B cell (primary cell): ENCODE data around the gene ZNF143. TPM values are rescaled to one million over a fixed set of nuclear protein-coding genes. Genes with fewer than 3 reads are reported as not detected.

Experiments used
- ATAC-seq: fragments of 200-7000 bp; cut with Tn5 transposase; one replicate; pipeline ENCODE4 v1.10.0; 2021; ENCODE audit warnings: low read depth, mild to moderate bottlenecking, moderate number of reproducible peaks, moderate library complexity
- CTCF ChIA-PET: fragments of 350-600 bp; sonication (Branson Sonifier 250); formaldehyde crosslinking; loops from one replicate; lab custom pipeline; 2021; ENCODE audit warnings: antibody characterized with exemption, inconsistent platforms; lab: Charles Lee
- POLR2A ChIA-PET: fragments of 350-600 bp; sonication (Branson Sonifier 250); formaldehyde crosslinking; loops from one replicate; lab custom pipeline; 2021; ENCODE audit warnings: antibody characterized with exemption; lab: Charles Lee
- DNase-seq: peaks from one replicate; pipeline ENCODE4 v3.0.0; 2013
- H2AFZ ChIP-seq: 2 replicates; pipeline ENCODE4 v1.6.1; 2012; ENCODE audit warnings: mild to moderate bottlenecking, low read depth, low read length; ENCODE audit not compliant: insufficient read depth, poor library complexity, severe bottlenecking
- H3K27ac ChIP-seq, 2 donors: 1 replicate in 1 of 2; 2 replicates in 1 of 2; pipeline ENCODE4 v1.5.1; 2012 to 2013; ENCODE audit warnings: low read length in 2 of 2, mild to moderate bottlenecking in 2 of 2, moderate library complexity in 1 of 2
- H3K27me3 ChIP-seq, 4 experiments: fragments of 200-600 bp in 1 of 4; sonication (generic) in 1 of 4; replicated peaks in 1 of 4; 1 replicate in 2 of 4; 2 replicates in 2 of 4; pipeline versions ENCODE4 v1.6.1 to v1.7.0; 2013 to 2016; ENCODE audit warnings: low read length in 3 of 4, mild to moderate bottlenecking in 2 of 4, mixed read lengths in 1 of 4, moderate library complexity in 1 of 4; ENCODE audit not compliant: insufficient read depth in 4 of 4, control insufficient read depth in 3 of 4; ENCODE audit errors: control extremely low read depth in 1 of 4
- H3K36me3 ChIP-seq, 2 experiments: replicated peaks in 1 of 2; 1 replicate in 1 of 2; 2 replicates in 1 of 2; pipeline versions ENCODE4 v1.6.1 to v1.7.1; 2013; ENCODE audit warnings: low read length in 1 of 2; ENCODE audit not compliant: insufficient read depth in 2 of 2, control insufficient read depth in 1 of 2; ENCODE audit errors: control extremely low read depth in 1 of 2, extremely low read depth in 1 of 2
- H3K4me1 ChIP-seq, 2 donors: fragments of 200-600 bp in 1 of 2; sonication (generic) in 1 of 2; 1 replicate in 1 of 2; 2 replicates in 1 of 2; pipeline versions ENCODE4 v1.5.1 to v1.6.1; 2013 to 2017; ENCODE audit warnings: low read length in 2 of 2; ENCODE audit not compliant: control insufficient read depth in 2 of 2, insufficient read depth in 2 of 2
- H3K4me2 ChIP-seq: replicated peaks from 2 replicates; pipeline ENCODE3; 2012; ENCODE audit warnings: mild to moderate bottlenecking, low read depth, low read length; ENCODE audit not compliant: poor library complexity, severe bottlenecking
- H3K4me3 ChIP-seq, 5 experiments: fragments of 200-600 bp in 1 of 5; sonication (generic) in 1 of 5; 1 replicate in 3 of 5; 2 replicates in 2 of 5; pipeline versions ENCODE4 v1.5.1 to v1.7.0; 2011 to 2016; ENCODE audit warnings: low read length in 4 of 5, mild to moderate bottlenecking in 4 of 5, low read depth in 2 of 5, control low read depth in 1 of 5, moderate library complexity in 1 of 5; ENCODE audit not compliant: insufficient read depth in 1 of 5; ENCODE audit errors: control extremely low read depth in 1 of 5, extremely low read depth in 1 of 5
- H3K79me2 ChIP-seq: fragments of 200-600 bp; sonication (generic); one replicate; pipeline ENCODE4 v1.6.0; 2016; ENCODE audit warnings: low read length; ENCODE audit not compliant: control insufficient read depth, insufficient read depth
- H3K9ac ChIP-seq: fragments of 200-600 bp; sonication (generic); 2 replicates; pipeline ENCODE4 v1.6.1; 2017; ENCODE audit warnings: mild to moderate bottlenecking, low read length, moderate library complexity
- H3K9me3 ChIP-seq, 3 donors: one replicate each; pipeline versions ENCODE4 v1.6.1 to v1.7.1; 2013; ENCODE audit warnings: low read length in 2 of 3; ENCODE audit not compliant: control insufficient read depth in 2 of 3, insufficient read depth in 1 of 3; ENCODE audit errors: control extremely low read depth in 1 of 3
- H4K20me1 ChIP-seq: 2 replicates; pipeline ENCODE4 v1.6.0; 2012; ENCODE audit warnings: mild to moderate bottlenecking, low read length; ENCODE audit not compliant: insufficient read depth, control insufficient read depth, poor library complexity, severe bottlenecking
- H3K27ac Mint-ChIP-seq: one replicate; pipeline ENCODE4 v1.8.0; 2021; ENCODE audit warnings: mixed read lengths
- H3K27me3 Mint-ChIP-seq: one replicate; pipeline ENCODE4 v1.8.0; 2021; ENCODE audit warnings: mixed read lengths
- H3K4me1 Mint-ChIP-seq: one replicate; pipeline ENCODE4 v1.8.0; 2021; ENCODE audit warnings: mixed read lengths
- H3K4me3 Mint-ChIP-seq: one replicate; pipeline ENCODE4 v1.8.0; 2021; ENCODE audit warnings: mixed read lengths
- H3K9me3 Mint-ChIP-seq: one replicate; pipeline ENCODE4 v1.8.0; 2022; ENCODE audit warnings: mixed read lengths; ENCODE audit not compliant: insufficient read depth
- EZH2 ChIP-seq: IDR thresholded peaks from 2 replicates; pipeline ENCODE4 v1.6.1; 2012; ENCODE audit warnings: borderline replicate concordance, low read depth, mild to moderate bottlenecking, moderate library complexity, low read length; ENCODE audit not compliant: insufficient read depth, poor library complexity, severe bottlenecking
- WGBS: methylation state at CpG from one replicate; pipeline ENCODE4 v1.1.5; 2013; ENCODE audit warnings: missing lambda C conversion rate; ENCODE audit not compliant: insufficient coverage; 5-methylcytosine and 5-hydroxymethylcytosine counted together
- intact Hi-C: fragments of 100-400 bp; cut with micrococcal nuclease; formaldehyde crosslinking; loops from one replicate; pipeline ENCODE4 v1.10.0; 2022
- polyA plus RNA-seq: library from polyadenylated mRNA; depleted of rRNA; stranded (reverse); fragments of >200 nt; gene quantifications from 2 replicates; pipeline ENCODE4 v1.2.3, GENCODE V29; 2012
- total RNA-seq, 2 donors: library from RNA; stranded (reverse); fragments of 120-200 nt in 1 of 2; gene quantifications; 1 replicate in 1 of 2; 2 replicates in 1 of 2; pipeline versions ENCODE4 v1.2.3 to v1.2.4, GENCODE V29; 2013 to 2022
- TF ChIP-seq, protein P1 (sequence below): fragments of 200-600 bp; IDR thresholded peaks from one replicate; pipeline ENCODE4 v1.8.0; 2022; ENCODE audit warnings: antibody characterized with exemption, mild to moderate bottlenecking

Gene ZNF143
- total and polyA plus RNA-seq, 2 donors (not counting 1 experiment from before 2014, with no cell fraction given), result 35.7 to 54.9 TPM

DNA sequence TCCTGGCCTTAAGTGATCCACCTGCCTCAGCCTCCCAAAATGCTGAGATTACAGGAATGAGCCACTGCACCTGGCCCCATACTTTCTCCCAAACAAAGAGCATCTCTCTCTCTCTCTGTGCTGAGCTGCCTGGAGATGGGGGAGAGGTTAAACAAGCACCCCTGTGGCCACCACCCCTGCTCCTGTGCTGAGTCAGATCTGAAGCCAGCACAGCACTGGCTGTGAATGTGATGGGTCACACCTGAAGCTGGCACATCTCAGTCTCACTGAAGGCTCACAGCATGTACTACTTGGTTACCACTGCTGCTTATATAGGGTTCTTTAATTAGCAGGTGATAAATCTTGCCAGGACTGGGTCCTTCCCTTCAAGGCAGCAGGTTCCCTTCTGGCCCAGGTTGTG, 101.9 kb downstream of the ZNF143 start:
- peaks cover 2 to 13% (median 10%) of the 10 kb centered on the region in 3 donors for H3K9me3 ChIP-seq
- H3K9ac ChIP-seq, result no peak overlapping the region
- H2AFZ ChIP-seq, result no peak overlapping the region
- ChIA-PET CTCF (interaction anchor here (1.1 kb wide), 1 partner anchor 51 kb away, joined by 3 read pairs; no protein-coding TSS in a partner anchor), POLR2A (no interaction called here)
- no peak overlapping the region for H3K4me3 ChIP-seq
- H3K4me1 ChIP-seq, result peaks cover 0 to 3% of the 10 kb centered on the region in 2 donors
- no peaks in the 10 kb centered on the region for H3K36me3 ChIP-seq
- no peak for TF ChIP-seq EZH2
- TF ChIP-seq, protein P1, sequence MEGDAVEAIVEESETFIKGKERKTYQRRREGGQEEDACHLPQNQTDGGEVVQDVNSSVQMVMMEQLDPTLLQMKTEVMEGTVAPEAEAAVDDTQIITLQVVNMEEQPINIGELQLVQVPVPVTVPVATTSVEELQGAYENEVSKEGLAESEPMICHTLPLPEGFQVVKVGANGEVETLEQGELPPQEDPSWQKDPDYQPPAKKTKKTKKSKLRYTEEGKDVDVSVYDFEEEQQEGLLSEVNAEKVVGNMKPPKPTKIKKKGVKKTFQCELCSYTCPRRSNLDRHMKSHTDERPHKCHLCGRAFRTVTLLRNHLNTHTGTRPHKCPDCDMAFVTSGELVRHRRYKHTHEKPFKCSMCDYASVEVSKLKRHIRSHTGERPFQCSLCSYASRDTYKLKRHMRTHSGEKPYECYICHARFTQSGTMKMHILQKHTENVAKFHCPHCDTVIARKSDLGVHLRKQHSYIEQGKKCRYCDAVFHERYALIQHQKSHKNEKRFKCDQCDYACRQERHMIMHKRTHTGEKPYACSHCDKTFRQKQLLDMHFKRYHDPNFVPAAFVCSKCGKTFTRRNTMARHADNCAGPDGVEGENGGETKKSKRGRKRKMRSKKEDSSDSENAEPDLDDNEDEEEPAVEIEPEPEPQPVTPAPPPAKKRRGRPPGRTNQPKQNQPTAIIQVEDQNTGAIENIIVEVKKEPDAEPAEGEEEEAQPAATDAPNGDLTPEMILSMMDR, result no peak
- Mint-ChIP-seq H3K27me3 (no peaks in the 10 kb centered on the region), H3K27ac (no peak overlapping the region), H3K9me3 (peaks cover 11% of the 10 kb centered on the region), H3K4me1 (peaks cover 11% of the 10 kb centered on the region), H3K4me3 (no peak overlapping the region)
- ATAC-seq (no peak), DNase-seq (no peak)
- no peaks in the 10 kb centered on the region for H4K20me1 ChIP-seq
- intact Hi-C loops, result no loop called here
- H3K79me2 ChIP-seq, result no peaks in the 10 kb centered on the region
- H3K27me3 ChIP-seq, result no peaks in the 10 kb centered on the region
- H3K4me2 ChIP-seq, result no peak overlapping the region
- no peak overlapping the region for H3K27ac ChIP-seq

DNA sequence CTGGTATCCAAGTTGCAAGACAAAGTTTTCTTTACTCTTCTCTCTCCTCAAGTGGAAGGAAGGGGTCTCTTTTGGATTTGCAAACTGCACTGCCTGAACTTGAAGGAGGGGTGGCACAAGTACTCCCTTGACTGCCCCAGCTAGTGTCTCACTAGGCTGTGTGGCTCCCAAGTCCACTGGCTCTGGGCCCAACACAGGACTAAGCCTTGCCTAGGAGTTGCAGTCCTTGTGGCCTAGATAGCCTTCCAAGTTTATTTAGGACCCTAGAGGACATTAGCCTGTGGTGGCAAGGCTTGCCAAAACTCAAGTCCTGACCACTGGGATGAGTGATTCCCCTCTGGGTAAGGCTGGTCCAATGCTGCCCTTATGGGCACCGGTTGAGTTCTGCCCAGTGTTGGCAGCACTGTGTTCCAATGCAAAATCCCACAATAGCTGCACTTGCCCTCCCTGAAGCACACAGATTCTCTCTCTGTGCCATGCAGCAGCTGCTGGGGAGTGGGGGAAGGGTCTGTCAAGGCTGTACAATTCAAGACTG, 102.5 kb downstream of the ZNF143 start:
- TF ChIP-seq, protein P1, result no peak
- no peak for TF ChIP-seq EZH2

More for the DNA sequence above, 102.5 kb downstream of the ZNF143 start:
- ChIA-PET POLR2A (no interaction called here), CTCF (no interaction called here)
- DNase-seq, result no peak
- Histone ChIP-seq H3K9ac (no peak overlapping the region), H3K27me3 (no peaks in the 10 kb centered on the region), H2AFZ (no peak overlapping the region), H3K4me3 (no peak overlapping the region), H3K4me1 (peaks cover 2 to 5% of the 10 kb centered on the region in 2 donors), H4K20me1 (no peaks in the 10 kb centered on the region), H3K36me3 (no peaks in the 10 kb centered on the region), H3K4me2 (no peak overlapping the region), H3K9me3 (peaks cover 2 to 13% (median 10%) of the 10 kb centered on the region in 3 donors), H3K27ac (no peak overlapping the region), H3K79me2 (no peaks in the 10 kb centered on the region)
- Mint-ChIP-seq H3K4me1 (peaks cover 14% of the 10 kb centered on the region), H3K27me3 (no peaks in the 10 kb centered on the region), H3K27ac (no peak overlapping the region), H3K4me3 (no peak overlapping the region), H3K9me3 (peaks cover 11% of the 10 kb centered on the region)
- intact Hi-C loops, result no loop called here
- no peak for ATAC-seq
- 100% methylated on average over 1 of the region's 1 CpG for WGBS
